HG03575 (cell line): ENCODE measurements around the gene CUEDC1.
"Not testable (repeated sequence)": the region's sequence is repeated elsewhere in the genome, so short reads cannot be mapped to it uniquely, and the experiment has no call there.

Experiments
- ATAC-seq: cut with Tn5 transposase; IDR thresholded peaks from one replicate; pipeline ENCODE4 v1.9.1; 2021; ENCODE audit not compliant: unreplicated experiment, insufficient number of reproducible peaks, low FRiP score; ENCODE audit errors: extremely low read depth

CUEDC1 gene

GRCh38 chr17:57986841-57987580 lies 31.8 kb upstream of the CUEDC1 start:
- no peak for ATAC-seq

- ATAC-seq = no peak
Measured at GRCh38 chr17:57985675-57985974, 30.4 kb upstream of the CUEDC1 start.

DNA sequence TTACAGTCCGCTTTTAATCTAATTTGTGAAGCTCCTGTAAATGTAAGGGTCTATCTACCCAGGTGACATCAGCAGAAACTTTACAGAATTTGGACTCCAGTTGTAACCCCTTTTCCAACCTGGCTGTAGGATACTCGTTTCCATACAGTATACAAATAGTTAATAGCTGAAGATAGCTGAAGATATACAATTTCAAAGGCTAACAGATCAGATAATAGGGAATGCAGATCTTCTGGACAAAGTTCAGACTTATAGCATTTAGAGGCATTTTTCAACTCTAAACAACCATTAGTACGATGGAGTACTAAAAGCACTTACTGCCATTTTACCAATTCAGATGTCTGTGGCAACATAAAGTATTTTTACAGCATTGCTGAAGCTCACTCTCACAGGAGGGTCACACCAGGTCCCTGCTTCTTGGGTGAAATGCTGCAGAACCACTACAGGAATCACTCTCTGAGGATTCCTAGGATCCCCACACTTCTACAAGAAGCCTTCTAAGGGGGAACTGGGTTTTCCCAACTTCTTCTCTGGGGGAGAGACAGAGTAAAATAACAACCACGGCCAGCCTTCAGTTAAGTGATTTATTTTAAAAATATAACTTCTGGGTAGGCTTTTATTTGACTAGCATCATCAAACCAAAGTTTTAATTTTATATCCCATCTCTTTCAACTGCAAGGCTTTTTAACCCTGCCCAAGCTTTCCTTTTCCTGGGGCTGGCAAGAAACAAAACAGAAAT lies 29.9 kb upstream of the CUEDC1 start:
- no peak for ATAC-seq

DNA sequence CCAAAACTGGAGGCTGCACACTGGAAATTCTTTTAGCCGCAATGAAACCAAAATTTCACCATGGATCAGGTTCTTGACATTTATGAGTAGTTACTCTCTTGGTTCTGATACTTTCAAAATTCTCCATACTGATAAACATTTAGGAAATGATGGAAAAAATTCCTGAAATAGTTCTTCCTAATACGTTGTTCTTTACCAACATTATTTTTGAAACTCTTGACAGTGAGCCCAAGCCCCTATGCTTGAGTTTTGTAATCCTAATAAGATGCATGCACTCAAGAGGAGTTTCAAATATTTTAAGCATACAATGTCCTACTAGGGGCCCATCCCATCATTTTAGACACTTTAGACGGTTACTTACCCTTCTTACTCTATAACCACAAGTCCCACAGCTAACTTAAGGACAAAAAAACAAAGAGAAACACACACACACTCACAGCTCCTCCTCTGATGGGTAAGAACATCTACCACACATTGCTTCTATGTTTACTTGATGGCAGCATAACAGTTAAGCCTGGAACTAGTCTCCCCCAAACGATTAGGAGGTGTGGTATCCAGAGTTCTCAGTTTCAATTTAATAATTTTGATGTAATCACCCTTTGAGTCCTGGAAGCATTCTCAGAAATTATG lies 29.2 kb upstream of the CUEDC1 start:
- no peak for ATAC-seq

- no peak for ATAC-seq
Measured at GRCh38 chr17:57983446-57983845, 28.2 kb upstream of the CUEDC1 start.

DNA sequence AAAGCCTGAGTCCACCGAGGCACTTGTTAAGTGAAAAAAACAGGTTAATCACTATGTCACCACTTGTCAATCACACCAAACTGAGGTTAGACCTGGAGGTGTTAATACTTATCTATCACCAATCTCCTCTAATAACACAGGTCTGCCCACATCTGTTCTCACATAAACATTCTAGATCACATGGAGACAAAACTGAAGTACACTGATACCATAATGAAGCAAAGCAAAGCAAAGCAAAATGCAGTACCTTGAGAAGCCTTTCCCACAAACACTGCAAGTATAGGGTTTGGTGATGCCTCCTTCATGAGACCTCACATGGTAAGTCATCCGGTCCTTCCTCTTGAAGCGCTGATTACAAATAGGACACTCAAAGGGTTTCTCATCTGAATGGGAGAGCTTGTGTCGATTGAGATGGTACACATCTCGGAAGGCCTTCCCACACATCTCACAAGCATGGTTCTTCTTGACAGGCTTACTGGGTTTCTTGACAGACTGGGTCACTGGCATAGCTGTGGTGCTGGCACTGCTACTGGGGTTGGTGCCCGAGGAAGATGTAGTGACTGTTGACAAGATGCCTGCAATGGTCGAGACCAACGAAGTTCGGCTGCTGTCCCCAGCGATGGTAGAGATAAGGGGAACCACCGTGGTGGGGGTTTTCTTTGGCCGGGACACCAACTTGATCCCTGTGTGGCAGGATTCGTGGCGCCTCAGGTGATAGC lies 27.4 kb upstream of the CUEDC1 start:
- ATAC-seq = no peak

DNA sequence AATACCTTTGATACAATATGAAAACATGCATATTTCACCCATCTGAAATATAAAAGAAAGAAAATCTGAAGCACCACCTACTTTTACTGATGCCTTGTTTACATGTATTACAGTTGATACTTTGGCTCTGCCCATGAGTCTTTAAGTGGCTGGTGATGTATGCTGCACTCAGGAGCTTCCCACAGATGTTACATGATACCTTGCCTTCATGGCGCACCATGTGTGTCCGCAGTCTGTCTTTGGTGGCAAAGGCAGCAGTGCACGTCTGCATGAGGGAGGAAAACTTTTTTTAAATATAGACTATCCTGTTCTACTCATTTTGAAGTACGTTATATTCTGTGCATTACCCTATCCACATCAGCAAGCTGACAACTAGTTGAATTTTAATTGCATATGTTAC lies 25.3 kb upstream of the CUEDC1 start:
- no peak for ATAC-seq

DNA sequence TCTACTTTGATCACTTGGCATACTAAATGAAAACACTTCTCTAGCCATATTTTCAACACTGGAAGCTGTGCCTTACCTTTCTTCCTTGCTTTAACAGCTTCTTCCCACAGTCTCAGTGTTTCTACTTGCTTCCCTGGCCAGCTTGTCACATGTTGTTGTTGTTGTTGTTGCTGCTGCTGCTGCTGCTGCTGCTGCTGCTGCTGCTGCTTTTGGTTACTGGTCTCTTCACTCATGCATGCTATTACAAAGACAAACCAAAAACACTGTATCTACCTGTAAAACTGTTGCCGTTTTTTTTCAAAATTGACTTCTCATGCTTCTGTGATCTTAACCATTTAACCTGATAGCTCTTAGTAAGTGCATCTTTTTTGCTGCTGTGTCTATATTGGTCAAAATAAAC lies 23.9 kb upstream of the CUEDC1 start:
- ATAC-seq = no peak

- no peak for ATAC-seq
Measured at GRCh38 chr17:57976594-57976993, 21.4 kb upstream of the CUEDC1 start.

- ATAC-seq = no peak
Measured at GRCh38 chr17:57975044-57975443, 19.8 kb upstream of the CUEDC1 start.

DNA sequence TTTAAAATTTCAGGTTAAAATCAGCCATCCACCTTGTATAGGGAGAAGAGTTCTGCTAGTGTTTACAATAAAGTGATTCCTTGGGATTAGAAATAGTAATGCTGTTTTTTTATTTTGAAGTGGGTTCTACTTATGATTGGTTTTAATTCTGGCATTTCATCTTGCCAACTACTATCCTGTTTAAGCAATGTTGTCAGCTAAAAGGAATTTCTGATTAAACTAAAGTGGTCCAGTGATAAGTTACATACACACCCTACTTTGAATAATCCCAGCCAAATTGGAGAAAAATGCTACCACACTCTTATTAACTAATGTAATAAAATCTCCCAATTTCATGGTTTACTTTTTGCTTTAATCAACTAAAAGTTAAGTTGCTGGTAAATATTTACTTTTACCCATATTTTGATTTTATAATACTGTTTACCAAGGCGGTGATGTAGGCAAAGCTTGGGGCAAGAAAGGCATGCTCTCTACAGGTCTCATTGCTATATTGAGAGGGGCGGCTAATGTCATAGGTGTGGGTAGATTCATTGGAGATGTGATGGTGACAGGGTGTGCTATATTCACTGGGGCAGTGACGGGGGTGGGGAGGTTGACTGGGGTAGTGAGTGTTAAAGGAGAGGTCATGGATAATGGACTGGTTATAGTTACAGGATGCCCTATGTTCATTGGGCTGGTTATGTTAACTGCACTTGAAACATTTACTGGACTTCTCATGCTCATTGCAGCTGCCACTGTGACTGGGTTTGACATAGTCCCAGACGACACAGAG lies 19.0 kb upstream of the CUEDC1 start:
- not testable (repeated sequence) for ATAC-seq

- ATAC-seq = no peak
Measured at GRCh38 chr17:57972151-57972550, 16.9 kb upstream of the CUEDC1 start.

DNA sequence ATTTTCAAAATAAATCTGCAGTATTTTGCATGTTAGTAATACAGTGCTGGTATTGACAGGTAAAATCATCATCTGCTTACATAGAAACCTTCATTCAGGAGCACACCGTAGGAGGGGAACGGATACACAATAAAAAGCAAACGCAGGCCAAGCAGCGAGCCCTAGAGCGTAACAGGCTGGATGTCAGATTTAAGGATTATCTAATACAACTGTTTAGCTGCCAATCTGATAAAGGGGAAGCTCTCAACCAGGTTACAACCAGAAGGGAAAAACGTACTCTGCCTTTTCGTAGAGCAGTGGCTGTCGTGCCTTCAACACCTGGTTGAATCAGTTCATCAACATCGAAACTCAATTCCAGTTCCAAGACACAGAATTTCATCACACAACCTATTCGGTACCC lies 16.4 kb upstream of the CUEDC1 start:
- no peak for ATAC-seq

DNA sequence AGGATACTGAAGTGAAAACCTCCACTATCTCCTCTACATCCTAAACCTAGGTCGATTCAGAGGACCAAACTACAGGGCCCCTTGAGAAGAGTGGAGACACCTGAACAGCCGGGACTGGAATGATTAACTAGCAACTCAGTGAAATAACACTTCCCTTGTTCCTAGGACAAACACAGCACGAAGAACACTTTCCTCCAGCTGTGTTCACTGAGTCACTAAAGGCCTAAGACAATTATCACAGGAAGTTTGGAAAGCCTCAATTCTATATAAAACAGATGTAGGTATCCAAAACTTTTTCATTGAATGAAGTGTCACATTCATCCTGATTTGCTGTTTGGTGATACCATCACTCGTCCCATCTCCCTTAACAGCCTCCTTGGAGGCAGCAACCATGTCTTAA lies 15.5 kb upstream of the CUEDC1 start:
- no peak for ATAC-seq

- ATAC-seq = no peak
Measured at GRCh38 chr17:57968456-57968855, 13.2 kb upstream of the CUEDC1 start.

- no peak for ATAC-seq
Measured at GRCh38 chr17:57966875-57967274, 11.7 kb upstream of the CUEDC1 start.

DNA sequence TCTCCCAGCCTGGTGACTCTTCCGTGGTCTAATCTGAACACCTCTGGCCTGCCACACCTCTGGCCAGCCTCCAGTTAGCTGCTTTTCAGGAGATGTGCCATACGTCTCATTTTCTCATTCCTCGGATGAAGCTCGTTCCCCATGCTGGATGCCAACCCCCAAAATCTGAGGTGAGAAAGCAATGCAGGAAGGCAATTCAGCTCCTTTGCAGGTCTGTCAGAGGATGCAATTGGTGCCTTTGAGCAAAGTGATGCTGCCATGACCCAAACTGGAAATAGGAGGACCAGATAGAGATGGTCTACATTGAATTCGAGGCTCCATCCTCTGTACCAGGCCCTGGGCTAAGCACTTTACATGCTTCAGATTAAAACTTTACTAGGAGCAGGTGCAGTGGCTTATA lies 11.0 kb upstream of the CUEDC1 start:
- no peak for ATAC-seq

DNA sequence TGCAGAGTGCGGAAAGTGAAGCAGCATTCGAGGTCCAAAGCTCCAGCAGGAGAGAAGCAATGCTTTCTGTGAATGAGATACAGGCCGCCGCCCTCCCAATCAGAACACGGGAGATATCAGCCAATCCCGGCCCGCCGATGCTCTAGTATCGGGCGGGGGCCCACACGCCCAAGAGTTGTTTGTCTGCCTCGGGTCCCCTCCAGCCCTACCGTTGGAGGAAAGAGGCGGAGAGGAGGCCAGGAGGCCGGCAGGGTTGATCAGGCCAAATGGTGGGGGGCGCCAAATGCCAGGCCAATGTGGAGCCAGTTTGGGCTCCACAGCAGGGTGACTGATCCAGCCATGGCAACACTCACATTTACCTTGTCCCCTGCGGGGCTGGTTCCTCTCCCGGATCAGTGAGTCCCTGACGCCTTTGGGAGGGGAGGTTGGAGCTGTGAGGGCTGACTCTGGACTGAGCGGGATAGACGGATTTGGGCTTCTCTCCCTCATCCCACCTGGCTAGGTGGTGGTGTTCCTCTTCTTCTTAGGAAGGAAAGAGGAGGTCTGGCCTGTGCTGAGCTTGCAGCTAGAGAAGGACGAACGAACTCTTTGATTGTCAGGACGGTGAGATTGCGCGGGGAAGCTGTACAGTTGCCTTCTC lies 10.4 kb upstream of the CUEDC1 start:
- no peak for ATAC-seq

DNA sequence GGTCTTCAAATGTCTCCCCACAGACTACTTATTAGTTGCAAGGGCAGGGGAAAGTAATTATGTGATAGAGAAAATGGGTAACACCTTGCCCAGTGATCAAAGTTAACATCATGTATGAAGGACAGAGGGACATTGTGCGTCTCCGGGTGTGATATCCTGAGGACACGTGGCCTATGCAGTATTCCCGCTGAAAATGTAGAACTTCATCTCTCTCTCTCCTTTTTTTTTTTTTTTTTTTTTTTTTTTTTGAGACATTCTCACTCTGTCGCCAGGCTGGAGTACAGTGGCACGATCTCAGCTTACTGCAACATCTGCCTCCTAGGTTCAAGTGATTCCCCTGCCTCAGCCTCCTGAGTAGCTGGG lies 7.9 kb upstream of the CUEDC1 start:
- no peak for ATAC-seq
